Endothelial cell (in vitro differentiated cells): ENCODE measurements around the gene GABRA5. TPM values are rescaled to one million over a fixed set of nuclear protein-coding genes. Genes with fewer than 3 reads are reported as not detected.

Experiments used
- DNase-seq: peaks from one replicate; pipeline ENCODE4 v3.0.0; 2021; ENCODE audit warnings: low spot score
- H3K27ac Mint-ChIP-seq: one replicate; pipeline ENCODE4 v1.8.0; 2021; ENCODE audit warnings: mixed read lengths, inconsistent platforms; ENCODE audit not compliant: unreplicated experiment
- H3K27me3 Mint-ChIP-seq: one replicate; pipeline ENCODE4 v1.8.0; 2021; ENCODE audit warnings: mild to moderate bottlenecking, moderate library complexity, mixed read lengths, inconsistent platforms; ENCODE audit not compliant: unreplicated experiment
- H3K36me3 Mint-ChIP-seq: one replicate; pipeline ENCODE4 v1.8.0; 2021; ENCODE audit warnings: mild to moderate bottlenecking, low read depth, mixed read lengths, inconsistent platforms; ENCODE audit not compliant: unreplicated experiment
- H3K4me1 Mint-ChIP-seq: one replicate; pipeline ENCODE4 v1.8.0; 2021; ENCODE audit warnings: mild to moderate bottlenecking, mixed read lengths, inconsistent platforms; ENCODE audit not compliant: unreplicated experiment
- H3K4me3 Mint-ChIP-seq: one replicate; pipeline ENCODE4 v1.8.0; 2021; ENCODE audit warnings: mild to moderate bottlenecking, mixed read lengths, inconsistent platforms; ENCODE audit not compliant: unreplicated experiment
- H3K9me3 Mint-ChIP-seq: one replicate; pipeline ENCODE4 v1.8.0; 2021; ENCODE audit warnings: mixed read lengths, inconsistent platforms; ENCODE audit not compliant: unreplicated experiment
- total RNA-seq: library from RNA; stranded (reverse); fragmentation: NEBNext Ultra II Directional; extraction: Animal tissue kit (Norgen Biotek cat#: 25700); gene quantifications from one replicate; pipeline ENCODE4 v1.2.1, GENCODE V29; 2021; ENCODE audit not compliant: unreplicated experiment
- TF ChIP-seq, protein P1 (sequence below): fragments of 200-600 bp; sonication (generic); IDR thresholded peaks from one replicate; pipeline ENCODE4 v1.5.0; 2021; ENCODE audit warnings: antibody characterized with exemption; ENCODE audit not compliant: unreplicated experiment

The GABRA5 gene
- total RNA-seq, 1 donor from 2014 or later = 0.72 TPM

DNA sequence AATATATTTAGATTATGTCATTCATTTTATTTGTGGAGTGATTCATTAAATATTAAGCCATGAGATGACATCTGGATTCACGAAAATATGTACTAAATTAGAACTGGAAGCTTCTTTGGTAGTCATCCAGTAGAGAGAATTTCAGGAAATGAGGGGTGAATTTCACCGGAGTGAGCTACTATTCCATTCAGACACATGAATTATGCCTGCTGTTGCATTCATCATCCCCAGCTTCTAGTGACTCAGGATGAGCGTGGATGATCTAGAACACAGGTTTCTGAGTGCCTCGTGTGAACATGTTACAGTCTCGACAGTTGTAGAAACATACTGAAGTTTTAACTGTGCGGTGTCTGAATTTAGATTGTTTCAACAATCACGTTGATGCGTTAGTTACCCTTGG is 61.2 kb downstream of the GABRA5 start:
- Mint-ChIP-seq H3K36me3 (no peaks in the 10 kb centered on the region), H3K27me3 (peaks cover 1% of the 10 kb centered on the region)

DNA sequence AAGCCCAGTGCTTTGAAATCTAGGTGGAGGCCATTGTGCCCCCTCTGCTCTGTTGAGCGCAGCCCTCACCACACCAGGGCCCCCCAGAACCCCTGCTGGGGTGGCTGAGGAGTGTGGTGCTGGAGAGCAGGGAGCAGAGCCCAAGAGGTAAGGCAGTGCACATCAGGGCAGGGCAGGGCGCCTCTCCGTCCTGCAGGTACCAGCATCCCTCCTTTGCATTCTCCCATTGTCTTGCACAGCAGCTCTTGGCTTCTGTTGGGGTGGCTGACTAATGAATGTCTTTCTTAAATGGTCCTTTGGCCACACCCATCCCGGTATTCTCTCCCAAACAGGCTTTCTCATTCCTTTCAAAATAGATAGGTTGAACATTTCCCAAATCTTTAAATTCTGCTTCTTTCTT is 62.7 kb downstream of the GABRA5 start:
- Mint-ChIP-seq H3K9me3 (no peaks in the 10 kb centered on the region), H3K4me1 (no peaks in the 10 kb centered on the region), H3K36me3 (no peaks in the 10 kb centered on the region), H3K4me3 (no peak overlapping the region), H3K27ac (no peak overlapping the region), H3K27me3 (peaks cover 1% of the 10 kb centered on the region)
- no peak for DNase-seq
- TF ChIP-seq, protein P1, sequence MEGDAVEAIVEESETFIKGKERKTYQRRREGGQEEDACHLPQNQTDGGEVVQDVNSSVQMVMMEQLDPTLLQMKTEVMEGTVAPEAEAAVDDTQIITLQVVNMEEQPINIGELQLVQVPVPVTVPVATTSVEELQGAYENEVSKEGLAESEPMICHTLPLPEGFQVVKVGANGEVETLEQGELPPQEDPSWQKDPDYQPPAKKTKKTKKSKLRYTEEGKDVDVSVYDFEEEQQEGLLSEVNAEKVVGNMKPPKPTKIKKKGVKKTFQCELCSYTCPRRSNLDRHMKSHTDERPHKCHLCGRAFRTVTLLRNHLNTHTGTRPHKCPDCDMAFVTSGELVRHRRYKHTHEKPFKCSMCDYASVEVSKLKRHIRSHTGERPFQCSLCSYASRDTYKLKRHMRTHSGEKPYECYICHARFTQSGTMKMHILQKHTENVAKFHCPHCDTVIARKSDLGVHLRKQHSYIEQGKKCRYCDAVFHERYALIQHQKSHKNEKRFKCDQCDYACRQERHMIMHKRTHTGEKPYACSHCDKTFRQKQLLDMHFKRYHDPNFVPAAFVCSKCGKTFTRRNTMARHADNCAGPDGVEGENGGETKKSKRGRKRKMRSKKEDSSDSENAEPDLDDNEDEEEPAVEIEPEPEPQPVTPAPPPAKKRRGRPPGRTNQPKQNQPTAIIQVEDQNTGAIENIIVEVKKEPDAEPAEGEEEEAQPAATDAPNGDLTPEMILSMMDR = no peak

More for the DNA sequence above, 61.2 kb downstream of the GABRA5 start:
- no peak for DNase-seq
- TF ChIP-seq, protein P1 = no peak
- H3K9me3 Mint-ChIP-seq = no peaks in the 10 kb centered on the region
- H3K4me1 Mint-ChIP-seq = no peaks in the 10 kb centered on the region
- no peak overlapping the region for H3K27ac Mint-ChIP-seq
- H3K4me3 Mint-ChIP-seq = no peak overlapping the region

DNA sequence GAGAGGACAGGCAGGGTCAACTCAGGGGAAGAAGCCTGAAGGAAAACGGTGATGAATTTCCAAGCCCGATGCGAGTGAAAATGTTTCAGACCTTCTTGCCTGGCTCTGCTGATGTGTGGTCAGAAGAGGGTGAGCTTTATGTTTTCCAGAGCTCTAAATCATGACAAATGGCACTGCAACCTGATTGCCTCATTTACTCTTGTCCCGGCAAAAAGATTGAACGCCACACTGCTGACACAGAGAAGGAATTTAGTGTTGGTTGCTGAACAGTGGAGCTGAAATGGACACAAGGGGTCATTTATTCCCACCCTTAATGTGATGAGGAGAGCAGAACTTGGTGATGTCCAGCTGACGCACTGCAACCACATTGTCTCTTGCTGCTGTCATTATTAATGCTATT is 68.0 kb downstream of the GABRA5 start:
- DNase-seq = no peak
- no peak overlapping the region for H3K4me3 Mint-ChIP-seq
- TF ChIP-seq, protein P1 = no peak
- H3K27me3 Mint-ChIP-seq = peaks cover 4% of the 10 kb centered on the region
- H3K4me1 Mint-ChIP-seq = no peaks in the 10 kb centered on the region
- no peak overlapping the region for H3K27ac Mint-ChIP-seq
- H3K9me3 Mint-ChIP-seq = no peaks in the 10 kb centered on the region
- no peaks in the 10 kb centered on the region for H3K36me3 Mint-ChIP-seq

DNA sequence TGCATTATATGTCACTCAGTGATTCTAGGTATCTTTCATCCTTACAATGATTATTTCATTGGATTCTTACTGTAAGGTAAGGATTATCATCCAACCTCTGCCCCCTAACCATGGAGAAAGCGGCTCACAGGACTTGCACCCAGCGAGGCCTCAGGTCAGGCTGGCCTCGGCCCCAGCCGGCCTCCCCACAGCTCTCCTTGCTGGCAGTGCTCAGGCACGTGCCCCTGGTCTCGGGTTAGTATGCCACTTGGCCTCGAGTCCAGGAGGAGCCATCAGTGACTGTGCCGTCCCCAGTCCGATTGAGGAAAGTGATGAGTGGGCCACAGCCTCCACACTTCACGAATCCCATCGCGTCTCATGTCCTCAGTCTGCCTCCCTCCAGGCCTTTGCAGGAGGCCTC is 68.5 kb downstream of the GABRA5 start:
- H3K4me1 Mint-ChIP-seq = no peaks in the 10 kb centered on the region
- H3K27ac Mint-ChIP-seq = no peak overlapping the region
- no peak for DNase-seq
- TF ChIP-seq, protein P1 = no peak
- no peaks in the 10 kb centered on the region for H3K9me3 Mint-ChIP-seq
- H3K36me3 Mint-ChIP-seq = no peaks in the 10 kb centered on the region
- H3K27me3 Mint-ChIP-seq = peaks cover 4% of the 10 kb centered on the region
- no peak overlapping the region for H3K4me3 Mint-ChIP-seq

DNA sequence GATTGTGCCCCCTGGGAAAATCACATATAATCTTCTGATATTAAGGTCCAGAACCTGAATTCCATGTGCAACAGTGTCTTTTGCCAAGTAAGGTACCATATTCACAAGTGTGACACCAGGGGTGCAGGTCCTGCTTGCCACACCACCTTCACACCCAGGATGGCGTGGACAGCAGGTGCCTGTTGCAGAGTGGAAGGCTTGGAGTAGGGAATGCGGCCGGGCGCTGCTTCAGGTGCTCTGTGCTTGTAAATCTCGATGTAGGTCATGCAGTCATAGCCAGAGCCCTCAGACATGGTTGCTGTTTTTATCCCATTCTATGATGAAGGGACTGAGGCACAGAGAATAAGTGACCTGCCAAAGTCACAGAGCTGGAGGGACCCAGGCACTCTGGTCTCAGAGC is 69.6 kb downstream of the GABRA5 start:
- Mint-ChIP-seq H3K4me1 (no peaks in the 10 kb centered on the region), H3K27me3 (peaks cover 4% of the 10 kb centered on the region), H3K27ac (no peak overlapping the region), H3K9me3 (no peaks in the 10 kb centered on the region), H3K36me3 (no peaks in the 10 kb centered on the region), H3K4me3 (no peak overlapping the region)
- DNase-seq = no peak
- TF ChIP-seq, protein P1 = no peak
